Measurements from ENCODE around the gene PLP2. TPM values are rescaled to one million over a fixed set of nuclear protein-coding genes. Genes with fewer than 3 reads are reported as not detected.

Gene PLP2
- total RNA-seq, 1 experiment from 2014 or later = 308 TPM

- no peak overlapping the region for H3K4me3 Mint-ChIP-seq (ENCODE audit: unreplicated experiment)
- ChIA-PET CTCF (interaction anchor here (0.6 kb wide), 1 partner anchor 8 kb away, joined by 3 read pairs; no protein-coding TSS in a partner anchor), POLR2A (interaction anchor here (1.0 kb wide), 1 partner anchor 21 kb away, joined by 4 read pairs; no protein-coding TSS in a partner anchor)
- H3K36me3 Mint-ChIP-seq (ENCODE audit: insufficient read depth, unreplicated experiment) = peaks cover 17% of the 10 kb centered on the region
- no peaks in the 10 kb centered on the region for H3K27me3 Mint-ChIP-seq (ENCODE audit: insufficient read depth, unreplicated experiment)
- no TSS peak for BruUV-seq (replicated peaks)
- H3K27ac Mint-ChIP-seq (ENCODE audit: low read depth, unreplicated experiment) = no peak overlapping the region
- intact Hi-C loops (cut with micrococcal nuclease) = no loop called here
- peaks cover 6% of the 10 kb centered on the region for H3K9me3 Mint-ChIP-seq (ENCODE audit: unreplicated experiment)
- H3K4me1 Mint-ChIP-seq (ENCODE audit: insufficient read depth, unreplicated experiment) = peaks cover 16% of the 10 kb centered on the region
- TF ChIP-seq CTCF (IDR thresholded peaks at IDR 0.05; ENCODE audit: unreplicated experiment) = no peak
- no peak for DNase-seq (ENCODE audit: unreplicated experiment)
Observed at GRCh38 chrX:49187526-49187925, 15.8 kb downstream of the PLP2 start.

- DNase-seq (ENCODE audit: unreplicated experiment) = no peak
- CTCF ChIA-PET = no interaction called here
- peaks cover 6% of the 10 kb centered on the region for H3K9me3 Mint-ChIP-seq (ENCODE audit: unreplicated experiment)
- no peak overlapping the region for H3K27ac Mint-ChIP-seq (ENCODE audit: low read depth, unreplicated experiment)
- intact Hi-C loops (cut with micrococcal nuclease) = no loop called here
- BruUV-seq (replicated peaks) = no TSS peak
- no peak for TF ChIP-seq CTCF (IDR thresholded peaks at IDR 0.05; ENCODE audit: unreplicated experiment)
- H3K4me3 Mint-ChIP-seq (ENCODE audit: unreplicated experiment) = no peak overlapping the region
- H3K4me1 Mint-ChIP-seq (ENCODE audit: insufficient read depth, unreplicated experiment) = peaks cover 16% of the 10 kb centered on the region
- no peaks in the 10 kb centered on the region for H3K27me3 Mint-ChIP-seq (ENCODE audit: insufficient read depth, unreplicated experiment)
- peaks cover 17% of the 10 kb centered on the region for H3K36me3 Mint-ChIP-seq (ENCODE audit: insufficient read depth, unreplicated experiment)
- POLR2A ChIA-PET = interaction anchor here (0.5 to 1.0 kb wide), 3 partner anchors 21 to 721 kb away, joined by 3 to 4 read pairs (median 4); no protein-coding TSS in a partner anchor
Observed at GRCh38 chrX:49188468-49189076, 16.9 kb downstream of the PLP2 start.

GRCh38 chrX:49189606-49190005 is 17.9 kb downstream of the PLP2 start:
- Mint-ChIP-seq H3K4me1 (ENCODE audit: insufficient read depth, unreplicated experiment) (peaks cover 16% of the 10 kb centered on the region), H3K27ac (ENCODE audit: low read depth, unreplicated experiment) (peak overlapping the region; percentile 86), H3K4me3 (ENCODE audit: unreplicated experiment) (peak overlapping the region; percentile 83), H3K9me3 (ENCODE audit: unreplicated experiment) (peaks cover 6% of the 10 kb centered on the region), H3K36me3 (ENCODE audit: insufficient read depth, unreplicated experiment) (peaks cover 10% of the 10 kb centered on the region), H3K27me3 (ENCODE audit: insufficient read depth, unreplicated experiment) (no peaks in the 10 kb centered on the region)
- DNase-seq (ENCODE audit: unreplicated experiment) = no peak
- ChIA-PET CTCF (interaction anchor here (0.6 to 3.7 kb wide), 5 partner anchors 25 to 649 kb away, joined by 3 to 15 read pairs (median 5); no protein-coding TSS in a partner anchor), POLR2A (interaction anchor here (0.6 to 2.7 kb wide), 8 partner anchors 14 to 1952 kb away, joined by 3 to 48 read pairs (median 4); partner anchors contain the start of gene PLP2)
- BruUV-seq (replicated peaks) = no TSS peak
- intact Hi-C loops (cut with micrococcal nuclease) = loop anchor here (5.0 to 10.0 kb wide), 2 partner anchors 565 to 688 kb away; partner anchors contain the start of gene USP27X
- TF ChIP-seq CTCF (IDR thresholded peaks at IDR 0.05; ENCODE audit: unreplicated experiment) = no peak

GRCh38 chrX:49190821-49191573 is 19.3 kb downstream of the PLP2 start:
- Mint-ChIP-seq H3K4me1 (ENCODE audit: insufficient read depth, unreplicated experiment) (peaks cover 16% of the 10 kb centered on the region), H3K27ac (ENCODE audit: low read depth, unreplicated experiment) (peak overlapping the region; percentile 86), H3K36me3 (ENCODE audit: insufficient read depth, unreplicated experiment) (peaks cover 10% of the 10 kb centered on the region), H3K4me3 (ENCODE audit: unreplicated experiment) (peak overlapping the region; percentile 83), H3K27me3 (ENCODE audit: insufficient read depth, unreplicated experiment) (no peaks in the 10 kb centered on the region), H3K9me3 (ENCODE audit: unreplicated experiment) (peaks cover 6% of the 10 kb centered on the region)
- no peak for TF ChIP-seq CTCF (IDR thresholded peaks at IDR 0.05; ENCODE audit: unreplicated experiment)
- DNase-seq (ENCODE audit: unreplicated experiment) = peak; percentile 97
- CTCF ChIA-PET = interaction anchor here (0.6 to 3.7 kb wide), 4 partner anchors 36 to 602 kb away, joined by 3 to 15 read pairs (median 3); no protein-coding TSS in a partner anchor
- no TSS peak for BruUV-seq (replicated peaks)
- POLR2A ChIA-PET = interaction anchor here (0.5 to 2.7 kb wide), 20 partner anchors 10 to 1003 kb away, joined by 3 to 48 read pairs (median 4); partner anchors contain the start of genes CLCN5, PLP2, PPP1R3F and SLC35A2
- intact Hi-C loops (cut with micrococcal nuclease) = loop anchor here (1.0 to 10.0 kb wide), 4 partner anchors 68 to 686 kb away; partner anchors contain the start of genes GPKOW, PPP1R3F and USP27X

All from MCF 10A (cell line).